ENCODE data around the gene SLC38A10.
"Not testable (repeated sequence)": the region's sequence is repeated elsewhere in the genome, so short reads cannot be mapped to it uniquely, and the experiment has no call there.

SLC38A10 gene

GRCh38 chr17:81315885-81316391 is 20.8 kb upstream of the SLC38A10 start:
- no peaks in the 10 kb centered on the region for H3K27me3 ChIP-seq (ENCODE audit: control insufficient read depth, insufficient read depth, low read length)
- H3K9ac ChIP-seq (ENCODE audit: low read length): no peak overlapping the region
- no peaks in the 10 kb centered on the region for H3K9me3 ChIP-seq (ENCODE audit: control insufficient read depth, low read depth, low read length)
- H3K4me3 ChIP-seq (ENCODE audit: low read length): no peak overlapping the region
- H3K36me3 ChIP-seq (ENCODE audit: control insufficient read depth, low read depth, low read length): no peaks in the 10 kb centered on the region
- H3K4me1 ChIP-seq (ENCODE audit: control insufficient read depth, low read depth, low read length): peaks cover 8% of the 10 kb centered on the region
- H3K27ac ChIP-seq (ENCODE audit: low read length): no peak overlapping the region

GRCh38 chr17:81315129-81315884 is 20.2 kb upstream of the SLC38A10 start:
- no peaks in the 10 kb centered on the region for H3K27me3 ChIP-seq (ENCODE audit: control insufficient read depth, insufficient read depth, low read length)
- no peak overlapping the region for H3K4me3 ChIP-seq (ENCODE audit: low read length)
- H3K36me3 ChIP-seq (ENCODE audit: control insufficient read depth, low read depth, low read length): no peaks in the 10 kb centered on the region
- H3K9ac ChIP-seq (ENCODE audit: low read length): no peak overlapping the region
- peaks cover 8% of the 10 kb centered on the region for H3K4me1 ChIP-seq (ENCODE audit: control insufficient read depth, low read depth, low read length)
- no peaks in the 10 kb centered on the region for H3K9me3 ChIP-seq (ENCODE audit: control insufficient read depth, low read depth, low read length)
- no peak overlapping the region for H3K27ac ChIP-seq (ENCODE audit: low read length)

- Histone ChIP-seq H3K27ac (ENCODE audit: low read length) (no peak overlapping the region), H3K9ac (ENCODE audit: low read length) (no peak overlapping the region), H3K36me3 (ENCODE audit: control insufficient read depth, low read depth, low read length) (no peaks in the 10 kb centered on the region), H3K9me3 (ENCODE audit: control insufficient read depth, low read depth, low read length) (no peaks in the 10 kb centered on the region), H3K4me1 (ENCODE audit: control insufficient read depth, low read depth, low read length) (peaks cover 8% of the 10 kb centered on the region), H3K4me3 (ENCODE audit: low read length) (no peak overlapping the region), H3K27me3 (ENCODE audit: control insufficient read depth, insufficient read depth, low read length) (no peaks in the 10 kb centered on the region)
Observed at GRCh38 chr17:81314398-81315081, 19.4 kb upstream of the SLC38A10 start.

GRCh38 chr17:81313776-81314397 is 18.8 kb upstream of the SLC38A10 start:
- Histone ChIP-seq H3K36me3 (ENCODE audit: control insufficient read depth, low read depth, low read length) (no peaks in the 10 kb centered on the region), H3K4me1 (ENCODE audit: control insufficient read depth, low read depth, low read length) (peaks cover 8% of the 10 kb centered on the region), H3K27me3 (ENCODE audit: control insufficient read depth, insufficient read depth, low read length) (no peaks in the 10 kb centered on the region), H3K9ac (ENCODE audit: low read length) (no peak overlapping the region), H3K4me3 (ENCODE audit: low read length) (no peak overlapping the region), H3K9me3 (ENCODE audit: control insufficient read depth, low read depth, low read length) (no peaks in the 10 kb centered on the region), H3K27ac (ENCODE audit: low read length) (no peak overlapping the region)

GRCh38 chr17:81312624-81313325 is 17.7 kb upstream of the SLC38A10 start:
- H3K4me3 ChIP-seq (ENCODE audit: low read length): no peak overlapping the region
- H3K9me3 ChIP-seq (ENCODE audit: control insufficient read depth, low read depth, low read length): no peaks in the 10 kb centered on the region
- no peak overlapping the region for H3K27ac ChIP-seq (ENCODE audit: low read length)
- H3K36me3 ChIP-seq (ENCODE audit: control insufficient read depth, low read depth, low read length): no peaks in the 10 kb centered on the region
- no peak overlapping the region for H3K9ac ChIP-seq (ENCODE audit: low read length)
- H3K4me1 ChIP-seq (ENCODE audit: control insufficient read depth, low read depth, low read length): peaks cover 8% of the 10 kb centered on the region
- H3K27me3 ChIP-seq (ENCODE audit: control insufficient read depth, insufficient read depth, low read length): no peaks in the 10 kb centered on the region

- no peak overlapping the region for H3K27ac ChIP-seq (ENCODE audit: low read length)
- no peaks in the 10 kb centered on the region for H3K27me3 ChIP-seq (ENCODE audit: control insufficient read depth, insufficient read depth, low read length)
- H3K36me3 ChIP-seq (ENCODE audit: control insufficient read depth, low read depth, low read length): no peaks in the 10 kb centered on the region
- H3K4me1 ChIP-seq (ENCODE audit: control insufficient read depth, low read depth, low read length): no peaks in the 10 kb centered on the region
- H3K4me3 ChIP-seq (ENCODE audit: low read length): no peak overlapping the region
- no peak overlapping the region for H3K9ac ChIP-seq (ENCODE audit: low read length)
- no peaks in the 10 kb centered on the region for H3K9me3 ChIP-seq (ENCODE audit: control insufficient read depth, low read depth, low read length)
Observed at GRCh38 chr17:81311946-81312345, 16.8 kb upstream of the SLC38A10 start.

GRCh38 chr17:81310949-81311550 is 15.9 kb upstream of the SLC38A10 start:
- Histone ChIP-seq H3K27ac (ENCODE audit: low read length) (no peak overlapping the region), H3K4me1 (ENCODE audit: control insufficient read depth, low read depth, low read length) (no peaks in the 10 kb centered on the region), H3K27me3 (ENCODE audit: control insufficient read depth, insufficient read depth, low read length) (no peaks in the 10 kb centered on the region), H3K9me3 (ENCODE audit: control insufficient read depth, low read depth, low read length) (no peaks in the 10 kb centered on the region), H3K36me3 (ENCODE audit: control insufficient read depth, low read depth, low read length) (no peaks in the 10 kb centered on the region), H3K9ac (ENCODE audit: low read length) (no peak overlapping the region), H3K4me3 (ENCODE audit: low read length) (no peak overlapping the region)

GRCh38 chr17:81309859-81310839 is 15.0 kb upstream of the SLC38A10 start:
- H3K4me3 ChIP-seq (ENCODE audit: low read length): no peak overlapping the region
- H3K36me3 ChIP-seq (ENCODE audit: control insufficient read depth, low read depth, low read length): no peaks in the 10 kb centered on the region
- H3K27ac ChIP-seq (ENCODE audit: low read length): no peak overlapping the region
- H3K27me3 ChIP-seq (ENCODE audit: control insufficient read depth, insufficient read depth, low read length): no peaks in the 10 kb centered on the region
- no peaks in the 10 kb centered on the region for H3K4me1 ChIP-seq (ENCODE audit: control insufficient read depth, low read depth, low read length)
- H3K9ac ChIP-seq (ENCODE audit: low read length): no peak overlapping the region
- no peaks in the 10 kb centered on the region for H3K9me3 ChIP-seq (ENCODE audit: control insufficient read depth, low read depth, low read length)

- Histone ChIP-seq H3K27ac (ENCODE audit: low read length) (no peak overlapping the region), H3K4me1 (ENCODE audit: control insufficient read depth, low read depth, low read length) (no peaks in the 10 kb centered on the region), H3K4me3 (ENCODE audit: low read length) (peak overlapping the region; percentile 31), H3K9ac (ENCODE audit: low read length) (no peak overlapping the region), H3K9me3 (ENCODE audit: control insufficient read depth, low read depth, low read length) (no peaks in the 10 kb centered on the region), H3K27me3 (ENCODE audit: control insufficient read depth, insufficient read depth, low read length) (no peaks in the 10 kb centered on the region), H3K36me3 (ENCODE audit: control insufficient read depth, low read depth, low read length) (no peaks in the 10 kb centered on the region)
Observed at GRCh38 chr17:81309140-81309858, 14.2 kb upstream of the SLC38A10 start.

- not testable (repeated sequence) for H3K27me3 ChIP-seq (ENCODE audit: control insufficient read depth, insufficient read depth, low read length); H3K4me1 ChIP-seq (ENCODE audit: control insufficient read depth, low read depth, low read length); H3K4me3 ChIP-seq (ENCODE audit: low read length); H3K36me3 ChIP-seq (ENCODE audit: control insufficient read depth, low read depth, low read length); H3K9ac ChIP-seq (ENCODE audit: low read length); H3K27ac ChIP-seq (ENCODE audit: low read length); H3K9me3 ChIP-seq (ENCODE audit: control insufficient read depth, low read depth, low read length)
Observed at GRCh38 chr17:81308784-81309139, 13.7 kb upstream of the SLC38A10 start.

Measured in iPS-18a (cell line).